GM12864 (cell line): Measurements from ENCODE around the gene STMND1.

Experiments
- DNase-seq: peaks from one replicate; pipeline ENCODE4 v3.0.0-alpha.2; 2011; ENCODE audit warnings: low read depth
- H3K4me3 ChIP-seq: 2 replicates; pipeline ENCODE4 v1.5.1; 2011; ENCODE audit warnings: mild to moderate bottlenecking, low read depth, low read length, control low read depth
- CTCF ChIP-seq: IDR thresholded peaks from 2 replicates; pipeline ENCODE4 v1.5.1; 2011; ENCODE audit warnings: low read depth, mild to moderate bottlenecking, moderate library complexity, low read length, control low read depth, inconsistent platforms; ENCODE audit errors: missing control alignments

STMND1 gene

DNA sequence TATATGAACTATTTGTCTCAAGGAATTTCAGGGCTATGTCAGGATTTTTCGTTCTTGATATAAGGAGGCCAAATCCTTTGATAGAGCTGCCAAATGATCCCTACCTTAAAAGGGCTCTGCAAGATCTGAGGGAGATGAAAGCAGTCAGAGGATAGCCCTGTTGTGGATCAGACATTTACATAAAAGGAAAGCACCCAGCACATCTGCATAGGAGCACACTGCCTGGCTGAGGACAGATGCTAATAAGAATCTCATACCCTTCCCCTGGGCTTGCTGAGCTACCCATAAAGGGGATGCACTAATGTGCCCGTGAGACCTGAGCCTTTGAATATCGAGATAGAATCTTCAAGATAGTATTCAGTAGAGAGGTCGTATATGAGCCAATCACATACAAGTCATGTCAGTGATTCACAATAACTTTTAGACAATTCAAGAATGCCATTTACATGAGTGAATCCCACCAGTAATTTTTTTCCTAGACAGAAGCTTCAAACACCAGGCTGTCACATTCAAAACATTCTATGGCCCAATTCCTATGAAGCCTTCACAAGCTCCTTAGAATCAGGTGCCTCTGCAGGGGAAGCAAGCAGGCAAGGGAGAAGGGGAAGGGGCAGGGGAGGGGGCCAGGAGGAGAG, 71.1 kb downstream of the STMND1 start:
- H3K4me3 ChIP-seq, result no peak overlapping the region
- DNase-seq, result no peak
- TF ChIP-seq CTCF, result no peak

GRCh38 chr6:17178326-17178725, 76.5 kb downstream of the STMND1 start:
- TF ChIP-seq CTCF, result no peak
- no peak for DNase-seq
- no peak overlapping the region for H3K4me3 ChIP-seq

GRCh38 chr6:17178754-17179529, 77.1 kb downstream of the STMND1 start:
- TF ChIP-seq CTCF, result no peak
- H3K4me3 ChIP-seq, result no peak overlapping the region
- DNase-seq, result no peak

DNA sequence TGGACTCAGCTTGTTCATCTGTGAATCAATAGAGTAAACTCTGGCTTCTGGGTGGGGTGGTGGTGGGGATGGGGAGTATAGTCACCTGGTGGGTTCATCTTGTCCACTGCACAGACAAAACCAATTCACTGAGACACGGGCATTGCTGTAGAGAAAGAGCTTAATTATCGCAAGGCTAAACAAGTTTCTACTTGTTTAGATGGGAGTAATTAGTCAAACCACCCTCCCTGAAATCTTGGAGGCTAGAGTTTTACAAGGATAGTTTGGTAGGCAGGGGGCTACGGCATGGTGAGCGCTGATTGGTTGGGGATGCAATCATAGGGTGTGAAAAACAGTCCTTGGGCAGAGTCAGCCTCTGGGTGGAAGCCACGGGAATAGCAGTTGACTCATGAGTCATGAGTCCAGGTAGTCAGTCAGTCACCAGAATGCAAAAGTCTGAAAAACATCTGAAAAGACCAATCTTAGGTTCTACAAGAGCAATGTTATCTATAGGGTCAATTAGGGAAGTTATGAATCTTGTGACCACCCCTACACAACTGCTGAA, 77.8 kb downstream of the STMND1 start:
- no peak for DNase-seq
- no peak overlapping the region for H3K4me3 ChIP-seq
- no peak for TF ChIP-seq CTCF
